ENCODE measurements around the gene PTOV1. TPM values are rescaled to one million over a fixed set of nuclear protein-coding genes. Genes with fewer than 3 reads are reported as not detected.

PTOV1 gene
- total RNA-seq, 1 donor from 2014 or later: 20.5 TPM

GRCh38 chr19:49877879-49878743, 27.2 kb downstream of the PTOV1 start:
- Histone ChIP-seq H3K36me3 (ENCODE audit: control insufficient read depth, insufficient read depth, low read length) (peaks cover 28% of the 10 kb centered on the region), H3K4me3 (ENCODE audit: low read depth, low read length) (peak overlapping the region; percentile 63), H3K27me3 (ENCODE audit: control insufficient read depth, insufficient read depth, low read length) (no peaks in the 10 kb centered on the region)
- no peak for FAIRE-seq
- no peak for TF ChIP-seq CTCF (IDR thresholded peaks at IDR 0.05; ENCODE audit: insufficient read depth, low read length, severe bottlenecking)
- peak; percentile 88 for DNase-seq (ENCODE audit: low read depth)

GRCh38 chr19:49878744-49879070, 27.7 kb downstream of the PTOV1 start:
- FAIRE-seq: no peak
- DNase-seq (ENCODE audit: low read depth): no peak
- H3K4me3 ChIP-seq (ENCODE audit: low read depth, low read length): no peak overlapping the region
- no peaks in the 10 kb centered on the region for H3K27me3 ChIP-seq (ENCODE audit: control insufficient read depth, insufficient read depth, low read length)
- no peak for TF ChIP-seq CTCF (IDR thresholded peaks at IDR 0.05; ENCODE audit: insufficient read depth, low read length, severe bottlenecking)
- peaks cover 32% of the 10 kb centered on the region for H3K36me3 ChIP-seq (ENCODE audit: control insufficient read depth, insufficient read depth, low read length)

- no peaks in the 10 kb centered on the region for H3K27me3 ChIP-seq (ENCODE audit: control insufficient read depth, insufficient read depth, low read length)
- DNase-seq (ENCODE audit: low read depth) (no peak), FAIRE-seq (no peak)
- peaks cover 35% of the 10 kb centered on the region for H3K36me3 ChIP-seq (ENCODE audit: control insufficient read depth, insufficient read depth, low read length)
- H3K4me3 ChIP-seq (ENCODE audit: low read depth, low read length): no peak overlapping the region
- TF ChIP-seq CTCF (IDR thresholded peaks at IDR 0.05; ENCODE audit: insufficient read depth, low read length, severe bottlenecking): no peak
Observed at GRCh38 chr19:49879243-49879963, 28.4 kb downstream of the PTOV1 start.

GRCh38 chr19:49880162-49880869, 29.4 kb downstream of the PTOV1 start:
- H3K36me3 ChIP-seq (ENCODE audit: control insufficient read depth, insufficient read depth, low read length): peaks cover 38% of the 10 kb centered on the region
- FAIRE-seq: no peak
- no peak for DNase-seq (ENCODE audit: low read depth)

GRCh38 chr19:49881186-49881585, 30.2 kb downstream of the PTOV1 start:
- FAIRE-seq (no peak), DNase-seq (ENCODE audit: low read depth) (no peak)
- Histone ChIP-seq H3K27me3 (ENCODE audit: control insufficient read depth, insufficient read depth, low read length) (no peaks in the 10 kb centered on the region), H3K36me3 (ENCODE audit: control insufficient read depth, insufficient read depth, low read length) (peaks cover 38% of the 10 kb centered on the region), H3K4me3 (ENCODE audit: low read depth, low read length) (no peak overlapping the region)
- no peak for TF ChIP-seq CTCF (IDR thresholded peaks at IDR 0.05; ENCODE audit: insufficient read depth, low read length, severe bottlenecking)

More at GRCh38 chr19:49880162-49880869, 29.4 kb downstream of the PTOV1 start:
- no peak for TF ChIP-seq CTCF (IDR thresholded peaks at IDR 0.05; ENCODE audit: insufficient read depth, low read length, severe bottlenecking)
- no peak overlapping the region for H3K4me3 ChIP-seq (ENCODE audit: low read depth, low read length)
- H3K27me3 ChIP-seq (ENCODE audit: control insufficient read depth, insufficient read depth, low read length): no peaks in the 10 kb centered on the region

Data from bronchial epithelial cell (primary cell).